ENCODE measurements around the gene PDE10A.
"Not testable (repeated sequence)": the region's sequence is repeated elsewhere in the genome, so short reads cannot be mapped to it uniquely, and the experiment has no call there.

The PDE10A gene

DNA sequence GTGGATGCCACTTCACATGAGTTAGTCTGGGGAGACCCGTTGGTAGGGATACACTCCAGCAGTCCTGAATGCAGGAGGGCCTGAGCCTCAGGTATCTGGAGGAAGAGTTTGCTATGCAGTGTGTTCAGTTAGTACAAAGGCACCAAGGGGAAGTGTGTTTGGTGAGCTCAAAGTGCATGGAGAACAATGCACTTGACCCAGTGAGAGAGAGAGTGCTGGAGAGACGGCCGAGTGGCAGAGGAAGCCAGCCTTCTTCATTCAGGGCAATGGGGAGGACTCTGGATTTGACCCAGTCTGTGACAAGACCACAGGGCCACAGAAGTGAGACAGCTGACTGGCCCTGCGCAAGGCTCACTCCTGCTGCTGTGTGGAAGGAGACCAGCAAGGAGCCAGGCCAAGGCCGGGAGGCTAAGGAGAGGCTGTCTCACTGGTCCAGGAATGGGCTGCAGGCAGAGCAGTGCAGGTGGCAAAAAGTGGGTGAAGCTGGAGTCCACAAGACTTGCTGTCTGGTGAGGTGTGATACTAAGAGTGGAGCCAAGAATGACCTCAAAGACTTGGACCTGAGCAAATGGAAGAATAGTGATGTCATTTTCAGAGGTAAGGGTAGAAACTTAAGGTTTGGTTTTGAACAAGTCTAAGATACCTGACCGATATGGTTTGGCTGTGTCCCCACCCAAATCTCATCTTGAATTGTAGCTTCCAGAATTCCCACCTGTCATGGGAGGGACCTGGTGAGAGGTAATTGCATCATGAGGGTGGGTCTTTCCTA is 38.0 kb downstream of the PDE10A start:
- DNase-seq (ENCODE audit: low read depth in 2 of 2), result no peak

DNA sequence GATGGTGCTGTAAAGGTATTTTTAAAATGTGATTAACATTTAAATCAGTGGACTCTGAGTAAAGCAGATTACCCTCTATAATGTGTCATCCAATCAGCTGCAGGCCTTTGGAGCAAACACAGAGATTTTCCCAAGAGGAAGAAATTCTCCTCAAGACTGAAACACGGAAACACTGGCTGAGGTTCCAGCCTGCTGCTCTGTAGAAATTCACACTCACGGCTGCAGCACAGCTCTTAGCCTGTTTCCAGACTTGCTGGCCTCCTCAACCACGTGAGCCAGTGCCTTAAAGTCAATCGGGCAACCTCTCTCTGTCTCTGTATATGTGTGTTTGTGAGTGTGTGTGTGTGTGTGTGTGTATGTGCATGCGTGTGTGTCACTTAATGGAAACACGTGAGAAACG is 41.1 kb downstream of the PDE10A start:
- DNase-seq (ENCODE audit: low read depth in 2 of 2), result no peak

DNA sequence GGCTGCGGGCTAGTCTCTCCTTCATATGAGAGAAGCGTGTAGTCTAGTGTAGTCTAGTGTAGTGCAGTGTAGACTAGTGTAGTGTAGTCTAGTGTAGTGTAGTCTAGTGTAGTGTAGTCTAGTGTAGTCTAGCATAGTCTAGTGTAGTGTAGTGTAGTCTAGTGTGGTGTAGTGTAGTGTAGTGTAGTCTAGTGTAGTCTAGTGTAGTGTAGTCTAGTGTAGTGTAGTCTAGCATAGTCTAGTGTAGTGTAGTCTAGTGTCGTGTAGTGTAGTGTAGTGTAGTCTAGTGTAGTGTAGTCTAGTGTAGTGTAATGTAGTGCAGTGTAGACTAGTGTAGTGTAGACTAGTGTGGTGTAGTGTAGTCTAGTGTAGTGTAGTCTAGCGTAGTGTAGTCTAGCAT is 44.1 kb downstream of the PDE10A start:
- DNase-seq (ENCODE audit: low read depth in 2 of 2), result not testable (repeated sequence)

- no peak for DNase-seq (ENCODE audit: low read depth in 2 of 2)
These were observed 44.8 kb downstream of the PDE10A start for GRCh38 chr6:165618241-165618640.

GRCh38 chr6:165617528-165617927 is 45.5 kb downstream of the PDE10A start:
- DNase-seq (ENCODE audit: low read depth in 2 of 2), result no peak

DNA sequence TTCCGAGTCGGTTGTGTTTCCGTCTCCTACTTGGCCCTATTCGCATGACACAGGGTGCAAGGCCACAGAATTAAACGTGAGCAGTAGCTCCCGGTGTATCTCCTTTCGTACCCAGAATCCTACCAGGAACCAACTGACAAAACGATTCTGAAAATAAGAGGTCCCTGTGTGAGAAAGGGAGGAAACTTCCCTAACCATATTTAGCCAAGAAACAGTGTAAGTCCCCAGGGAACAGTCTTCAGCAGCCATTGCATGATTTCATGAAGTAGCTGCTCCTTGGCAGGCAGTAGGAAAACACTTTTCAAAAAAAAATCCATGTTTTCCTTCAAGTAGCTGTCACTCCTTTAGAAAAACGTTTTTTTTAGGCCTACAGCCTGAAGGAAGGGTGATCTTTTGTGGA is 46.9 kb downstream of the PDE10A start:
- no peak for DNase-seq (ENCODE audit: low read depth in 2 of 2)

DNA sequence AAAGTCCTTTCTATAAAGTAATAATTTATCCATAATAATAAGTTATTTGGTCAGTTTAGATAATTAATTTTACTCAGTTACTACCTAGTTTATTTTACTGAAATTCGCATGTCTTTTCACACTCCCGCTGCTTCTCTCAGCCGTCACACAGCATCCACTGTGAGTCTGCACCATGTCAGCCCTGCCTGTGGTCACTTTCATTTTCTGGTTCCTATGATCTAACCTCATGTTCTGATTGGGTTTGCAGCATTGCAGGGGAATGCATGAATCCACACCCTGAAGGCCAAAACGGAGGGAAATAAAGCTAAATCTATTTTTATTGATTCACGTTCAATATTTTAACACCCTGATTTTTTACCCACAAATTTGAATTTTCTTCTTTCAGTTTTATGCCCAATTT is 47.4 kb downstream of the PDE10A start:
- no peak for DNase-seq (ENCODE audit: low read depth in 2 of 2)

DNA sequence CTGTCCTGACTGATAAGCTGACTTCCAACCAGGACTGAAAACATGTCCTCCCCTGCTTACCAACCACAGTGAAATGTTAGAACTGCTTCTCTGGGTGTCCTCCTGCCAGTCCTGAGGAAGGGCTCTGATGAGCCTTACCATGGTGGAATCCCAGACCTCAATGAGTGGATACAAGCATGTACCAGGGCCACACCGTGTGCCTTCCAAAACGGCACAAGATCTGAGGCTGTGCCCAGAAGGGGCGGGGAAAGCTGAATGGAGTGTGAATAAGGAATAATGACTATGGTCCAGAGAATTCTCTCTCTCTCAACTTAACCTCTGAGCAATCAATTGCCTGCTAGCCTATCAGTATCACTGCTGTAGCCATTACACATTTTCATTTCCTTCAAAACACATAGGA is 51.7 kb downstream of the PDE10A start:
- no peak for DNase-seq (ENCODE audit: low read depth in 2 of 2)

DNA sequence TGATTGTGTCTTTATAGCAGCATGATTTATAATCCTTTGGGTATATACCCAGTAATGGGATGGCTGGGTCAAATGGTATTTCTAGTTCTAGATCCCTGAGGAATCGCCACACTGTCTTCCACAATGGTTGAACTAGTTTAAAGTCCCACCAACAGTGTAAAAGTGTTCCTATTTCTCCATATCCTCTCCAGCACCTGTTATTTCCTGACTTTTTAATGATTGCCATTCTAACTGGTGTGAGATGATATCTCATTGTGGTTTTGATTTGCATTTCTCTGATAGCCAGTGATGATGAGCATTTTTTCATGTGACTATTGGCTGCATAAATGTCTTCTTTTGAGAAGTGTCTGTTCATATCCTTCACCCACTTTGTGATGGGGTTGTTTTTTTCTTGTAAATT is 54.5 kb downstream of the PDE10A start:
- not testable (repeated sequence) for DNase-seq (ENCODE audit: low read depth in 2 of 2)

GRCh38 chr6:165606740-165607008 is 56.4 kb downstream of the PDE10A start:
- no peak for DNase-seq (ENCODE audit: low read depth in 2 of 2)

GRCh38 chr6:165605901-165606739 is 56.9 kb downstream of the PDE10A start:
- no peak for DNase-seq (ENCODE audit: low read depth in 2 of 2)

DNA sequence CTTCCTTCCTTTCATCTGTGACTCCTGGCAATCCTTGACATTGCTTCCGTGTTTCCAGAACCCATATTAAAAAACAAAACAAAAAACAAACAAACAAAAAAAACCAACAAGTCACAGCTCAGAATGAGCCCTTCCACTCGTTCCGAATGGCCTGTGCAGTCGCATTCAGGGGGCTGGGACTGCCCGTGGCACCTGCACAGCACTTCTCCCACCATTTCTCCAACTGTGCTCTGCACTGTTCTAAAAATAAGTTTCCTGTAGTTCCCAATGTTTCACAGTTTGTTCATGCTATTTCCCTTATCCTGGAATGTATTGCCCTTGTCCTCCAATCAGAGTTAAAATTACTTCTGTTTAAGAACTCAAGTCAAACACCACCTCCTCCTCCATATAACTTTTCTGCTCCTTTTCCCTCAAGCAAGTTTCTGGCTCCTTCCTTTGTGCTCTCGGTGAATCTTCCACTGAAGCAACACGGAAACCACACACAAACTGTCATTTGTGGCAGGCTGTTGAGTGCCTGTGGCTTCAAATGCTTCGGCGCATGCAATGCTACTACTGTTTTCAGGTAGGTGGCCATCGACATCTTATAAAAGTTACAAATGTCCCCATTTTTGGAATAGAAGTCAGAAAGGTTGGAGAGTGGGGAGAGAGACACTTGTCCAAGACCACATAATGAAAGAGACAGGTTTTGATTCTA is 57.7 kb downstream of the PDE10A start:
- DNase-seq (ENCODE audit: low read depth in 2 of 2), result no peak

DNA sequence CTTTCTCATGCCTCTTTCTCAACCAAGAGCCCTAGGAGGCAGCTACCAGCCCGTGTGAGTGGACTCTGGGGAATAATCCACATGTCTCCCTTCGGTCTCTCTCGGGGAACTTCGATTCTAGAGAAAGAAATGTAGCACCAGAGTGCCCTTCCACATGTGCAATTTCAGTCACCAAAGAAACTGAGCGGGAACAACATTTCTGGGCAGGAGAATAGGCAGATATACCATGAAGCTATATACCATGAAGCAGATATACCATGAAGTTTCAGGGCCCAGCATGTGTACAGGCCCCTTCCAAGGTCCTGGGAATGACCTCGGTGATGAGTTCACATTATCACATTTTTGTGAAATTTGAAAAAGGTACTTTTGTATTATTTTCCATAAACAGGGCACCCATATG is 60.8 kb downstream of the PDE10A start:
- DNase-seq (ENCODE audit: low read depth in 2 of 2), result no peak

GRCh38 chr6:165600606-165601005 is 62.4 kb downstream of the PDE10A start:
- DNase-seq (ENCODE audit: low read depth in 2 of 2), result no peak

GRCh38 chr6:165599596-165600487 is 63.2 kb downstream of the PDE10A start:
- DNase-seq (ENCODE audit: low read depth in 2 of 2), result no peak

DNA sequence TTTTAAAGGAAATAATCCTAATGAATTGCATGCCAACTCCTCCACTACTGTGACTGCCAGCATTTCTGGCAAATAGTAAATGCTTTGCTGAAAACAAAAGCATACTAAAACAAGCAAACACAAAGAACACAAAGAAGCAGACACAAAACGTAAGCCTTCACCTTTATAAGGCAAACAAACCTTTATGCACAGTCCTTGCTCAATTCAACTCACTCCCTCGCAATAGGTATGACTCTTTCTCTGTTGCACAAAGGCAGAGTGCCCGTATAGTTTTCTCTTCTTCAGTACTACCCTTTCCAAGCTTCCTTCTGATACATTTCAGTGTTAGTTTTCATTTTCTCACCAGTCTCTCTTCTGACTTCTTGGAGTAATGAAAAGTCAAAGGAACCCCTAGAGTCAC is 63.9 kb downstream of the PDE10A start:
- DNase-seq (ENCODE audit: low read depth in 2 of 2), result no peak

- no peak for DNase-seq (ENCODE audit: low read depth in 2 of 2)
These were observed 65.2 kb downstream of the PDE10A start for GRCh38 chr6:165597821-165598220.

DNA sequence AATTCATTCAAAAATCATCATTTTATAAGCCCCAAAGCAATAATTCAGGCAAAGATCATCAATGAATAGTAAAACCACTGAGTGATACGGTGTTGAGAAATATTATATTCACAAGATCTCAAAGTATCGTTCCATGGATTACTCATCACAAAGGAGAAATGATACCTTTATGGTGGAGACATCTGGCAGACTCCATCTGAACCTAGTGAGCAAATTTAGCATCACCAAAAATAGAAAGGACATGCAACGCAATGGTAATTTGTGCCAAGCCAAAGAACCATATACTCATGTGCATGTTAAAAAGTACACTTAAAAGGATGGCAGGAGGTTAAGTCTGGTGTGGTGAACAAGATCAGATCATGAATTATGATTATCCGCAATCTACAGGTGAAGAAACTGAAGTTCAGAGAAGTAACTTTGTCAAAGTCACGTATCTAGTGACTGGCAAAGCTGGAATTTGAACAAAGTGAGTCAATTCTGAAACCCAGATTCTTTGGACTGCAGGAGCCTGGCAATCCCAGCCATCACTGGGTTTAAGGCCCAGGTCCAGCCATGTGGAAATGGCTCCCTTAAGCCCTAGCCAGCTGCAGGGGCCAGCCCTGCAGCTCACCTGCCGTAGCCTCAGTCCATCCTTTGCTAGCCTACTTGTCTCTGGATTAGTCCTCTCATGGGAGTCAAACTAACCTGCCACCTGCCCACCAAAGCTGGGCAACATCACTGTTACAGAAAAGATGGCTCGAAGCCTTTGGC is 68.3 kb downstream of the PDE10A start:
- no peak for DNase-seq (ENCODE audit: low read depth in 2 of 2)

- not testable (repeated sequence) for DNase-seq (ENCODE audit: low read depth in 2 of 2)
These were observed 70.1 kb downstream of the PDE10A start for GRCh38 chr6:165592947-165593346.

DNA sequence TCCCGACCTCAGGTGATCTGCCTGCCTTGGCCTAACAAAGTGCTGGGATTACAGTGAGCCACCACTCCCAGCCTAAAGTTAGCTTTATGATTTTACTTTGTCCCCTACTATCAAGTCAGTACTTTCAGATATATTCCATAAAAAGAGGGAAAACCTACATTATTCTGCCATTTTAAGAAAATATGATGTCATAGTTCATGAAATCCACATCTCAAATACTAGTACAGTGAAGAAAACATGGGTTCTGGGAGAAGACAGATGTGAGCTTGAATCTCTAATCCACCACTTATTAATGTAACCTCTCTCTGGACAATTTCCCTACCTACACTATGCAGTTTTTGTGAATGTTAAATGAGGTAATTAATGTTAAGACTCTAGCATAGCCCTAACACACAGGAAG is 74.5 kb downstream of the PDE10A start:
- no peak for DNase-seq (ENCODE audit: low read depth in 2 of 2)

- no peak for DNase-seq (ENCODE audit: low read depth in 2 of 2)
These were observed 75.8 kb downstream of the PDE10A start for GRCh38 chr6:165587206-165587605.
